Endothelial cell of umbilical vein (primary cell): ENCODE data around the gene CSGALNACT2. TPM values are rescaled to one million over a fixed set of nuclear protein-coding genes. Genes with fewer than 3 reads are reported as not detected.

Source experiments
- BruUV-seq: library from RNA; stranded (reverse); fragments of 400-500 nt; replicated peaks from 2 replicates; lab custom pipeline; 2021; lab: Mats Ljungman, UMichigan
- CTCF ChIA-PET: fragments of 300-600, 350-600 bp; sonication (Branson Sonifier 250); formaldehyde crosslinking; loops from one replicate; lab custom pipeline; 2021; ENCODE audit warnings: antibody characterized with exemption, inconsistent platforms; lab: Charles Lee
- POLR2A ChIA-PET: fragments of 300-600, 350-600 bp; sonication (Branson Sonifier 250); formaldehyde crosslinking; loops from one replicate; lab custom pipeline; 2021; ENCODE audit warnings: antibody characterized with exemption, inconsistent platforms; lab: Charles Lee
- DNase-seq: peaks from one replicate; pipeline ENCODE4 v3.0.0-alpha.2; 2011; ENCODE audit warnings: low read depth, low spot score
- FAIRE-seq: peaks from 2 replicates; lab custom pipeline; 2011; peaks lifted over from hg19 to GRCh38; lab: Jason Lieb, UNC
- H2AFZ ChIP-seq: 2 replicates; pipeline ENCODE4 v1.6.0; 2012; ENCODE audit warnings: low read depth, low read length, control low read depth, inconsistent platforms
- H3K27ac ChIP-seq: 2 replicates; pipeline ENCODE4 v1.5.1; 2011; ENCODE audit warnings: low read depth, mild to moderate bottlenecking, control low read depth, low read length, moderate library complexity; ENCODE audit not compliant: insufficient read depth
- H3K27me3 ChIP-seq, 2 experiments: 2 replicates each; pipeline versions ENCODE4 v1.6.0 to v1.6.1; 2011; ENCODE audit warnings: low read length in 2 of 2, mixed read lengths in 1 of 2; ENCODE audit not compliant: control insufficient read depth in 2 of 2, insufficient read depth in 2 of 2
- H3K36me3 ChIP-seq, 2 experiments: 2 replicates in 1 of 2; 3 replicates in 1 of 2; pipeline ENCODE4 v1.5.1; 2011; ENCODE audit warnings: low read length in 2 of 2, mild to moderate bottlenecking in 1 of 2, moderate library complexity in 1 of 2; ENCODE audit not compliant: control insufficient read depth in 2 of 2, insufficient read depth in 2 of 2; ENCODE audit errors: extremely low read depth in 1 of 2
- H3K4me1 ChIP-seq: 3 replicates; pipeline ENCODE4 v1.5.1; 2011; ENCODE audit warnings: mild to moderate bottlenecking, low read length; ENCODE audit not compliant: control insufficient read depth, insufficient read depth; ENCODE audit errors: extremely low read depth
- H3K4me2 ChIP-seq: 2 replicates; pipeline ENCODE4 v1.6.1; 2011; ENCODE audit warnings: low read length, control low read depth, mixed read lengths; ENCODE audit not compliant: insufficient read depth
- H3K4me3 ChIP-seq, 3 experiments: fragments of 200-600 bp in 1 of 3; sonication (generic), shearing (Covaris generic) in 1 of 3; replicated peaks in 1 of 3; 2 replicates each; pipeline ENCODE4 v1.5.1; 2011 to 2016; ENCODE audit warnings: control low read depth in 3 of 3, low read length in 3 of 3, mild to moderate bottlenecking in 2 of 3, inconsistent platforms in 1 of 3, low read depth in 1 of 3, moderate library complexity in 1 of 3; ENCODE audit not compliant: insufficient read depth in 1 of 3
- H3K79me2 ChIP-seq: 2 replicates; pipeline ENCODE4 v1.6.0; 2012; ENCODE audit warnings: low read length, inconsistent platforms; ENCODE audit not compliant: control insufficient read depth, insufficient read depth
- H3K9ac ChIP-seq: replicated peaks from 2 replicates; pipeline ENCODE3; 2011; ENCODE audit warnings: low read length, control low read depth; ENCODE audit not compliant: insufficient read depth; ENCODE audit errors: extremely low read depth
- H3K9me1 ChIP-seq: replicated peaks from 3 replicates; pipeline ENCODE4 v1.6.0; 2011; ENCODE audit warnings: mild to moderate bottlenecking, low read length; ENCODE audit not compliant: control insufficient read depth, insufficient read depth; ENCODE audit errors: extremely low read depth
- H3K9me3 ChIP-seq: replicated peaks from 2 replicates; pipeline ENCODE4 v1.5.1; 2012; ENCODE audit warnings: low read length, inconsistent platforms; ENCODE audit not compliant: control insufficient read depth, insufficient read depth
- H4K20me1 ChIP-seq: replicated peaks from 2 replicates; pipeline ENCODE3; 2011; ENCODE audit warnings: mild to moderate bottlenecking, low read length; ENCODE audit not compliant: control insufficient read depth, insufficient read depth; ENCODE audit errors: extremely low read depth
- CTCF ChIP-seq, 2 donors: IDR thresholded peaks; 1 replicate in 1 of 2; 2 replicates in 1 of 2; pipeline ENCODE4 v1.5.1; 2011; ENCODE audit warnings: low read length in 2 of 2, mild to moderate bottlenecking in 2 of 2, moderate library complexity in 2 of 2, control low read depth in 1 of 2, inconsistent platforms in 1 of 2, low read depth in 1 of 2; ENCODE audit not compliant: insufficient read depth in 1 of 2; ENCODE audit errors: extremely low read depth in 1 of 2
- EZH2 ChIP-seq: IDR thresholded peaks from 2 replicates; pipeline ENCODE4 v1.6.1; 2012; ENCODE audit warnings: borderline replicate concordance, low read depth, mild to moderate bottlenecking, moderate library complexity, low read length, inconsistent platforms; ENCODE audit not compliant: severe bottlenecking
- FOS ChIP-seq: IDR thresholded peaks from 2 replicates; pipeline ENCODE4 v1.6.1; 2011; ENCODE audit warnings: mild to moderate bottlenecking, low read length, moderate library complexity, borderline replicate concordance; ENCODE audit not compliant: insufficient read depth
- GATA2 ChIP-seq: IDR thresholded peaks from 2 replicates; pipeline ENCODE4 v1.7.0; 2011; ENCODE audit warnings: low read depth, mild to moderate bottlenecking, moderate library complexity, mixed read lengths, low read length; ENCODE audit not compliant: insufficient read length, insufficient read depth
- JUN ChIP-seq: IDR thresholded peaks from 2 replicates; pipeline ENCODE4 v1.6.1; 2011; ENCODE audit warnings: borderline replicate concordance, low read depth; ENCODE audit not compliant: insufficient read length, insufficient read depth
- MAX ChIP-seq: IDR thresholded peaks from 2 replicates; pipeline ENCODE4 v1.6.1; 2011; ENCODE audit not compliant: insufficient read depth, insufficient read length
- MYC ChIP-seq: IDR thresholded peaks from one replicate; pipeline ENCODE4 v1.6.1; 2011; ENCODE audit warnings: mild to moderate bottlenecking, low read depth, low read length
- POLR2A ChIP-seq: IDR thresholded peaks from 2 replicates; pipeline ENCODE4 v1.6.1; 2012; ENCODE audit warnings: low read depth, mild to moderate bottlenecking, control low read depth, low read length
- POLR2AphosphoS5 ChIP-seq: IDR thresholded peaks from 2 replicates; pipeline ENCODE4 v1.6.1; 2012; ENCODE audit warnings: low read depth, mild to moderate bottlenecking, control low read depth, low read length, moderate library complexity; ENCODE audit not compliant: insufficient read depth
- dilution Hi-C: fragments of 300-500 bp; cut with MboI; formaldehyde crosslinking; loops from one replicate; pipeline ENCODE4 v1.15.0; 2019; ENCODE audit warnings: low sequenced_read_pairs; ENCODE audit not compliant: extremely low pct_ligation_motif_present
- intact Hi-C: fragments of 100-400 bp; cut with micrococcal nuclease; formaldehyde crosslinking; loops from one replicate; pipeline ENCODE4 v1.10.0; 2022
- polyA plus RNA-seq, 4 experiments: library from polyadenylated mRNA; depleted of rRNA in 3 of 4; stranded (reverse) in 3 of 4; unstranded in 1 of 4; fragments of >200 nt; gene quantifications; 2 replicates each; pipeline versions ENCODE4 v1.2.1 to v1.2.3, GENCODE V29; 2011 to 2012; ENCODE audit warnings: missing spikeins in 1 of 4
- total RNA-seq: library from RNA; stranded (reverse); gene quantifications from 2 replicates; pipeline ENCODE4 v1.2.3, GENCODE V29; 2021

CSGALNACT2 gene
- total and polyA plus RNA-seq, 2 donors (not counting 3 experiments of a cell fraction or from before 2014, with no cell fraction given): 9.7 to 17.7 TPM

GRCh38 chr10:43106256-43107091, 31.8 kb upstream of the CSGALNACT2 start:
- intact Hi-C loops: no loop called here
- BruUV-seq: no TSS peak

More at GRCh38 chr10:43106256-43107091, 31.8 kb upstream of the CSGALNACT2 start:
- CTCF ChIA-PET: interaction anchor here (3.4 kb wide), 1 partner anchor 241 kb away, joined by 25 read pairs; no protein-coding TSS in a partner anchor
- POLR2A ChIA-PET: no interaction called here
- Histone ChIP-seq H3K4me1 (peaks cover 9% of the 10 kb centered on the region), H3K36me3 (no peaks in the 10 kb centered on the region), H3K4me3 (no peak overlapping the region), H2AFZ (no peak overlapping the region), H3K27me3 (peaks cover 1 to 8% of the 10 kb centered on the region in 2 experiments), H3K4me2 (no peak overlapping the region), H4K20me1 (no peaks in the 10 kb centered on the region), H3K9ac (no peak overlapping the region), H3K9me3 (no peaks in the 10 kb centered on the region), H3K79me2 (no peaks in the 10 kb centered on the region), H3K27ac (no peak overlapping the region), H3K9me1 (no peaks in the 10 kb centered on the region)
- TF ChIP-seq GATA2 (no peak), POLR2A (no peak), JUN (no peak), MYC (no peak), POLR2AphosphoS5 (no peak), EZH2 (no peak), CTCF (IDR thresholded peaks at IDR 0.05; ENCODE audit: extremely low read depth in 1 of 2, insufficient read depth in 1 of 2, low read depth in 1 of 2, low read length in 2 of 2) (no peak), FOS (no peak), MAX (no peak)
- dilution Hi-C loops: no loop called here
- FAIRE-seq (no peak), DNase-seq (no peak)
